H9 (cell line): ENCODE results near the gene USH2A. TPM values are rescaled to one million over a fixed set of nuclear protein-coding genes. Genes with fewer than 3 reads are reported as not detected.

ENCODE experiments used
- DNase-seq: peaks from one replicate; pipeline ENCODE4 v3.0.0-alpha.2; 2017
- H2AFZ ChIP-seq: one replicate; pipeline ENCODE4 v1.6.1; 2013; ENCODE audit warnings: mild to moderate bottlenecking, low read length, control low read depth, moderate library complexity
- H2AK5ac ChIP-seq: 2 replicates; pipeline ENCODE4 v1.6.1; 2013; ENCODE audit warnings: low read length, control low read depth, mixed read lengths; ENCODE audit not compliant: insufficient read length
- H2BK120ac ChIP-seq: one replicate; pipeline ENCODE4 v1.6.1; 2013; ENCODE audit warnings: low read depth, mild to moderate bottlenecking, low read length, control low read depth, inconsistent platforms; ENCODE audit not compliant: poor library complexity, severe bottlenecking
- H2BK12ac ChIP-seq: 2 replicates; pipeline ENCODE4 v1.6.1; 2013; ENCODE audit warnings: low read length, control low read depth, mixed read lengths, low read depth; ENCODE audit not compliant: insufficient read length
- H2BK15ac ChIP-seq: 2 replicates; pipeline ENCODE4 v1.6.1; 2013; ENCODE audit warnings: low read depth, low read length, control low read depth
- H2BK20ac ChIP-seq: one replicate; pipeline ENCODE4 v1.6.1; 2013; ENCODE audit warnings: low read depth, mild to moderate bottlenecking, low read length, control low read depth, inconsistent platforms; ENCODE audit not compliant: poor library complexity, severe bottlenecking
- H2BK5ac ChIP-seq: 2 replicates; pipeline ENCODE4 v1.6.1; 2013; ENCODE audit warnings: low read length, control low read depth, mixed read lengths; ENCODE audit not compliant: insufficient read length
- H3K14ac ChIP-seq: 2 replicates; pipeline ENCODE4 v1.6.1; 2013; ENCODE audit warnings: low read length, control low read depth; ENCODE audit not compliant: insufficient read depth
- H3K18ac ChIP-seq: 2 replicates; pipeline ENCODE4 v1.6.1; 2013; ENCODE audit warnings: low read depth, mild to moderate bottlenecking, mixed read lengths, low read length, control low read depth; ENCODE audit not compliant: insufficient read length
- H3K23ac ChIP-seq: 2 replicates; pipeline ENCODE4 v1.6.1; 2013; ENCODE audit warnings: low read length, control low read depth, mixed read lengths, low read depth; ENCODE audit not compliant: insufficient read length
- H3K23me2 ChIP-seq: 2 replicates; pipeline ENCODE4 v1.6.1; 2013; ENCODE audit warnings: low read depth, mild to moderate bottlenecking, mixed read lengths, low read length, control low read depth; ENCODE audit not compliant: insufficient read length, poor library complexity, severe bottlenecking
- H3K27ac ChIP-seq: 2 replicates; pipeline ENCODE4 v1.5.1; 2013; ENCODE audit warnings: low read length, control low read depth, mixed read lengths, low read depth; ENCODE audit not compliant: insufficient read length
- H3K27me3 ChIP-seq: 2 replicates; pipeline ENCODE4 v1.6.1; 2013; ENCODE audit warnings: low read length, control low read depth, inconsistent platforms; ENCODE audit not compliant: insufficient read depth
- H3K4ac ChIP-seq: 2 replicates; pipeline ENCODE4 v1.6.1; 2013; ENCODE audit warnings: low read depth, mild to moderate bottlenecking, control low read depth, inconsistent platforms, low read length, moderate library complexity
- H3K4me1 ChIP-seq: 2 replicates; pipeline ENCODE4 v1.6.1; 2013; ENCODE audit warnings: low read length, control low read depth, inconsistent platforms; ENCODE audit not compliant: insufficient read depth
- H3K4me2 ChIP-seq: 2 replicates; pipeline ENCODE4 v1.6.1; 2013; ENCODE audit warnings: low read length, control low read depth, mixed read lengths; ENCODE audit not compliant: insufficient read length, insufficient read depth
- H3K56ac ChIP-seq: 2 replicates; pipeline ENCODE4 v1.6.1; 2013; ENCODE audit warnings: low read depth, mild to moderate bottlenecking, mixed read lengths, low read length, control low read depth; ENCODE audit not compliant: insufficient read length
- H3K79me1 ChIP-seq: 2 replicates; pipeline ENCODE4 v1.6.1; 2013; ENCODE audit warnings: low read depth, mild to moderate bottlenecking, moderate library complexity, low read length, control low read depth, inconsistent platforms; ENCODE audit not compliant: insufficient read depth, poor library complexity, severe bottlenecking
- H3K79me2 ChIP-seq: 2 replicates; pipeline ENCODE4 v1.6.1; 2013; ENCODE audit warnings: low read length, control low read depth, inconsistent platforms; ENCODE audit not compliant: insufficient read depth
- H3K9ac ChIP-seq: 2 replicates; pipeline ENCODE4 v1.6.1; 2013; ENCODE audit warnings: low read length, control low read depth, mixed read lengths; ENCODE audit not compliant: insufficient read length; ENCODE audit errors: extremely low read depth
- H3K9me3 ChIP-seq: one replicate; pipeline ENCODE4 v1.6.1; 2013; ENCODE audit warnings: low read depth, low read length, inconsistent platforms; ENCODE audit not compliant: control insufficient read depth
- H3T11ph ChIP-seq: one replicate; pipeline ENCODE4 v1.6.1; 2013; ENCODE audit warnings: mild to moderate bottlenecking, low read length, control low read depth, inconsistent platforms
- H4K20me1 ChIP-seq: one replicate; pipeline ENCODE4 v1.6.1; 2013; ENCODE audit not compliant: control insufficient read depth, insufficient read length, insufficient read depth
- H4K5ac ChIP-seq: 2 replicates; pipeline ENCODE4 v1.6.1; 2013; ENCODE audit warnings: low read depth, mild to moderate bottlenecking, mixed read lengths, low read length, control low read depth; ENCODE audit not compliant: insufficient read length
- H4K8ac ChIP-seq: replicated peaks from 2 replicates; pipeline ENCODE4 v1.6.1; 2013; ENCODE audit warnings: low read length, control low read depth, mixed read lengths, low read depth; ENCODE audit not compliant: insufficient read length
- H4K91ac ChIP-seq: 2 replicates; pipeline ENCODE4 v1.6.1; 2013; ENCODE audit warnings: low read depth, mild to moderate bottlenecking, moderate library complexity, mixed read lengths, low read length, control low read depth; ENCODE audit not compliant: insufficient read length
- H3K27ac Mint-ChIP-seq, 3 experiments: 2 replicates in 2 of 3; 3 replicates in 1 of 3; pipeline ENCODE4 v1.8.0; 2020 to 2021; ENCODE audit warnings: mixed read lengths in 3 of 3, mild to moderate bottlenecking in 1 of 3, moderate library complexity in 1 of 3
- H3K27me3 Mint-ChIP-seq: 2 replicates; pipeline ENCODE4 v1.8.0; 2021; ENCODE audit warnings: low read depth, mild to moderate bottlenecking, moderate library complexity, mixed read lengths
- H3K36me3 Mint-ChIP-seq, 3 experiments: 2 replicates in 2 of 3; 3 replicates in 1 of 3; pipeline ENCODE4 v1.8.0; 2020 to 2021; ENCODE audit warnings: low read depth in 3 of 3, mixed read lengths in 3 of 3; ENCODE audit not compliant: insufficient read depth in 1 of 3
- H3K4me1 Mint-ChIP-seq, 2 experiments: 2 replicates each; pipeline ENCODE4 v1.8.0; 2020; ENCODE audit warnings: mixed read lengths in 2 of 2
- H3K4me3 Mint-ChIP-seq, 2 experiments: 2 replicates in 1 of 2; 3 replicates in 1 of 2; pipeline ENCODE4 v1.8.0; 2020 to 2021; ENCODE audit warnings: mild to moderate bottlenecking in 2 of 2, mixed read lengths in 2 of 2, moderate library complexity in 1 of 2
- H3K9me3 Mint-ChIP-seq, 2 experiments: 2 replicates in 1 of 2; 3 replicates in 1 of 2; pipeline ENCODE4 v1.8.0; 2020; ENCODE audit warnings: mild to moderate bottlenecking in 2 of 2, mixed read lengths in 2 of 2, moderate library complexity in 1 of 2
- CTCF ChIP-seq: fragments of 200-600 bp; sonication (generic); conservative IDR thresholded peaks from 3 replicates; pipeline ENCODE4 v1.8.0; 2021; ENCODE audit warnings: antibody characterized with exemption, mild to moderate bottlenecking
- WGBS: extraction: QIAGEN DNeasy Blood & Tissue Kit; methylation state at CpG from one replicate; pipeline ENCODE4 v1.1.7; 2013; ENCODE audit warnings: missing lambda C conversion rate, low lambda C conversion rate, mixed read lengths; ENCODE audit not compliant: insufficient read length; ENCODE audit errors: extremely low coverage; 5-methylcytosine and 5-hydroxymethylcytosine counted together
- total RNA-seq: library from RNA; stranded (reverse); gene quantifications from 2 replicates; pipeline ENCODE4 v1.2.1, GENCODE V29; 2021

Gene USH2A
- total RNA-seq, 1 experiment from 2014 or later: 0.11 TPM

- H3K27ac ChIP-seq: no peak overlapping the region
- no peaks in the 10 kb centered on the region for H3K27me3 ChIP-seq
- H3K4me3 Mint-ChIP-seq: no peak overlapping the region
- H3K27ac Mint-ChIP-seq: no peak overlapping the region
- no peak for TF ChIP-seq CTCF
- H4K20me1 ChIP-seq: no peaks in the 10 kb centered on the region
- no peaks in the 10 kb centered on the region for H3K23me2 ChIP-seq
- no peaks in the 10 kb centered on the region; the same call in 1 of the 2 replicates for H3K27me3 Mint-ChIP-seq
- no peak overlapping the region for H3K18ac ChIP-seq
- H2AK5ac ChIP-seq: no peak overlapping the region
- no peaks in the 10 kb centered on the region for H3K79me2 ChIP-seq
- no peaks in the 10 kb centered on the region for H3K36me3 Mint-ChIP-seq
- H3K9me3 ChIP-seq: no peaks in the 10 kb centered on the region
- H4K5ac ChIP-seq: no peak overlapping the region
- no peak overlapping the region for H4K91ac ChIP-seq
- no peak overlapping the region for H3T11ph ChIP-seq
- no peaks in the 10 kb centered on the region for H3K9me3 Mint-ChIP-seq
- H3K4me1 ChIP-seq: no peaks in the 10 kb centered on the region
- no peak overlapping the region for H2BK5ac ChIP-seq
- H3K4ac ChIP-seq: no peak overlapping the region
- no peak overlapping the region for H3K56ac ChIP-seq
- no peak overlapping the region for H2BK20ac ChIP-seq
- no peak overlapping the region for H4K8ac ChIP-seq
- no peak for DNase-seq
- H3K4me2 ChIP-seq: no peak overlapping the region
- H3K14ac ChIP-seq: no peak overlapping the region
- H3K4me1 Mint-ChIP-seq: no peaks in the 10 kb centered on the region
- no peak overlapping the region for H3K9ac ChIP-seq
- no peak overlapping the region for H2BK12ac ChIP-seq
- H2AFZ ChIP-seq: no peak overlapping the region
- no CpG with 5 or more reads among the region's 3 CpGs for WGBS
- H3K79me1 ChIP-seq: no peaks in the 10 kb centered on the region
- H2BK120ac ChIP-seq: no peak overlapping the region
- H2BK15ac ChIP-seq: no peak overlapping the region
- no peak overlapping the region for H3K23ac ChIP-seq
Observed at GRCh38 chr1:215890438-215890837, 532.8 kb downstream of the USH2A start.
